PFSK-1 (cell line): ENCODE data around the gene P4HB.

Experiments
- FOXP2 ChIP-seq: optimal IDR thresholded peaks from 2 replicates; pipeline ENCODE3; 2011; ENCODE audit warnings: borderline replicate concordance, control low read depth, inconsistent platforms; ENCODE audit not compliant: insufficient read depth; ENCODE audit errors: extremely low read length, extremely low read depth
- POLR2AphosphoS5 ChIP-seq: IDR thresholded peaks from 2 replicates; pipeline ENCODE4 v1.6.1; 2012; ENCODE audit warnings: low read depth, mild to moderate bottlenecking, control low read depth, low read length, moderate library complexity
- SIN3A ChIP-seq: IDR thresholded peaks from 2 replicates; pipeline ENCODE4 v1.6.1; 2012; ENCODE audit warnings: mild to moderate bottlenecking, low read length, moderate library complexity, borderline replicate concordance; ENCODE audit not compliant: insufficient read depth
- TAF1 ChIP-seq: IDR thresholded peaks from 2 replicates; pipeline ENCODE4 v1.6.1; 2012; ENCODE audit warnings: low read length, control low read depth, borderline replicate concordance; ENCODE audit not compliant: insufficient read depth
- TF ChIP-seq, protein P1 (sequence below), 2 experiments: IDR thresholded peaks; 2 replicates each; pipeline versions ENCODE4 v1.6.1 to v1.8.0; 2011 to 2012; ENCODE audit warnings: low read depth in 2 of 2, low read length in 2 of 2, control low read depth in 1 of 2, inconsistent platforms in 1 of 2, mild to moderate bottlenecking in 1 of 2, moderate library complexity in 1 of 2; ENCODE audit not compliant: insufficient read depth in 1 of 2

P4HB gene

GRCh38 chr17:81821147-81821546 is 39.2 kb downstream of the P4HB start:
- TF ChIP-seq TAF1 = no peak
- no peak for TF ChIP-seq SIN3A
- TF ChIP-seq, protein P1, sequence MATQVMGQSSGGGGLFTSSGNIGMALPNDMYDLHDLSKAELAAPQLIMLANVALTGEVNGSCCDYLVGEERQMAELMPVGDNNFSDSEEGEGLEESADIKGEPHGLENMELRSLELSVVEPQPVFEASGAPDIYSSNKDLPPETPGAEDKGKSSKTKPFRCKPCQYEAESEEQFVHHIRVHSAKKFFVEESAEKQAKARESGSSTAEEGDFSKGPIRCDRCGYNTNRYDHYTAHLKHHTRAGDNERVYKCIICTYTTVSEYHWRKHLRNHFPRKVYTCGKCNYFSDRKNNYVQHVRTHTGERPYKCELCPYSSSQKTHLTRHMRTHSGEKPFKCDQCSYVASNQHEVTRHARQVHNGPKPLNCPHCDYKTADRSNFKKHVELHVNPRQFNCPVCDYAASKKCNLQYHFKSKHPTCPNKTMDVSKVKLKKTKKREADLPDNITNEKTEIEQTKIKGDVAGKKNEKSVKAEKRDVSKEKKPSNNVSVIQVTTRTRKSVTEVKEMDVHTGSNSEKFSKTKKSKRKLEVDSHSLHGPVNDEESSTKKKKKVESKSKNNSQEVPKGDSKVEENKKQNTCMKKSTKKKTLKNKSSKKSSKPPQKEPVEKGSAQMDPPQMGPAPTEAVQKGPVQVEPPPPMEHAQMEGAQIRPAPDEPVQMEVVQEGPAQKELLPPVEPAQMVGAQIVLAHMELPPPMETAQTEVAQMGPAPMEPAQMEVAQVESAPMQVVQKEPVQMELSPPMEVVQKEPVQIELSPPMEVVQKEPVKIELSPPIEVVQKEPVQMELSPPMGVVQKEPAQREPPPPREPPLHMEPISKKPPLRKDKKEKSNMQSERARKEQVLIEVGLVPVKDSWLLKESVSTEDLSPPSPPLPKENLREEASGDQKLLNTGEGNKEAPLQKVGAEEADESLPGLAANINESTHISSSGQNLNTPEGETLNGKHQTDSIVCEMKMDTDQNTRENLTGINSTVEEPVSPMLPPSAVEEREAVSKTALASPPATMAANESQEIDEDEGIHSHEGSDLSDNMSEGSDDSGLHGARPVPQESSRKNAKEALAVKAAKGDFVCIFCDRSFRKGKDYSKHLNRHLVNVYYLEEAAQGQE (IDR thresholded peaks at IDR 0.05; ENCODE audit: insufficient read depth in 1 of 2, low read depth in 2 of 2, low read length in 2 of 2) = no peak
- TF ChIP-seq FOXP2 = no peak
- no peak for TF ChIP-seq POLR2AphosphoS5

DNA sequence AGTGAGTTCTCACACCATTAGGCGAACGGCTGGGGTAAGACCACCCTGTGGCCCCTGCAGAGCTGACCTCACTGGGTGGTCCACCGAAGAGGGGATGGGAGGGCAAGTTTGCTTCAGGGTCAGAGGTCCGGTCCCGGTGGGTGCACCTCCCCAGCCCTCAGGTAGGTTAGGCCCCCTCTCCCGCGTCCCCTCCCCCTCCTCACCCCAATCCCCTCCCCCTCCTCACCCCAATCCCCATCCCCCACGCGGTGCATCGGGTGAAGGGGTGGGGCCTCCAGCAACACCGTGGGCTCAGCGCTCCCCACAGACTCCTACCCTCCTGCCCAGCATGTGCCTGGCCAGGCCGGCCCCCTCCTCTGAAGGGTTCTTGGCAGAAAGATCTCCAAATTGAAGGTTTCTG is 40.6 kb downstream of the P4HB start:
- TF ChIP-seq TAF1 (no peak), SIN3A (no peak), POLR2AphosphoS5 (no peak), FOXP2 (no peak)
- TF ChIP-seq, protein P1 (IDR thresholded peaks at IDR 0.05; ENCODE audit: insufficient read depth in 1 of 2, low read depth in 2 of 2, low read length in 2 of 2) = no peak

- TF ChIP-seq, protein P1 (IDR thresholded peaks at IDR 0.05; ENCODE audit: insufficient read depth in 1 of 2, low read depth in 2 of 2, low read length in 2 of 2) = no peak
- TF ChIP-seq FOXP2 (no peak), POLR2AphosphoS5 (no peak), TAF1 (no peak), SIN3A (no peak)
Measured at GRCh38 chr17:81817758-81818147, 42.6 kb downstream of the P4HB start.

DNA sequence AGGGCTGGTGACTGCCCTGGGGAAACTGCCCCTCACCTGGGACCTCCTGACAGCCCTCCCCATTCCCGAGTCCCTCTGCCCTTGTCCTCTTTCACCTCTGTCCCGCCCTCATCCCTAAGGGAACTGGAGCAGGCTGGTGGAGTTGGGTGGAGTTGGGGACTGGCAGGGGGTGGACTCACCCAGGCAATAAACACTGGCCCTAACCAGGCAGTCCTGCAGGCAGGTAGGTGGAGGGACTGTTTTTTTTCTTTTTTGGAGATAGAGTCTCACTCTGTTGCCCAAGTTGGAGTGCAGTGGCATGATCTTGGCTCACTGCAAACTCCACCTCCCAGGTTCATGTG is 44.7 kb downstream of the P4HB start:
- TF ChIP-seq FOXP2 = no peak

DNA sequence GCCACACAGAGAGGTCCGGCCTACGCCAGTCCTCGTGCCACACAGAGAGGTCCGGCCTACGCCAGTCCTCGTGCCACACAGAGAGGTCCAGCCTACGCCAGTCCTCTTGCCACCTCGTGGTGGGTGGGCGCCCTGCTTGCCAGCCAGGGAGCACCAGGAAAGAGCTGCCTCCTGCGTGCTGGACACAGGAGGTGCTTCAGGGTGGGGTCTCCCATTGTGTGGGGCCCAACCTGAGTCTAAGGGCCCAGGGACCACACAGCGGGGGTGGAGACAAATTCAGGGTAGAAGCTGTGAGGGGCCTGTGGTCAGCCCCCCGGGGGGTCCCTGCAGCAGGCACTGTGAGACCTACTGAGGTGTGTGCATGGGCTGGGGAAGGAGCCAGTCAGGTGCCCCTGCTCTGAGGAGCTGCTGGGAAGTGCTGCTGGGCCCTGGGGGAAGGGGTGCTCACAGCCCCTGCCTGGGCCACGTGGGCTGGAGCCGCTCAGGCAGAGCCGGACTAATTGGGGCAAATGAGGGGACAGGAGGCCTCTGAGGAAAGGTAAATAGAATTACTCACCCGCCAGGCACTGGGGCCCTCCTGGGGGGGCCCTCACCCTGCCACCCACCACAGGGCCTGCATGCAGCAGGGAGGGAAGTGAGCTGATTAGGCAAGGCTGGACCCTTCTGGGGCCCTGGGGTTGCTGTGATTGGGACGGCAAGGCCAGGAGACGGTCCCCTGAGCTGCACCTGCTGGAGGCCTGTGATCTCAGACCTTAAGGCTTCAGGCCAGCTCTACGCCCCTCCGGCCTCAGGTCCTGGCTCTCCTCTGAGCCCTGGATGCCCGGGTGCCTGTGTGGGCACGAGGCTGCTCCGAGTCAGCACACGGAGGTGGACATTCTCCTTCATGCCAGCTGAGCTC is 45.3 kb downstream of the P4HB start:
- TF ChIP-seq FOXP2 = no peak
- TF ChIP-seq TAF1 = no peak
- no peak for TF ChIP-seq POLR2AphosphoS5
- TF ChIP-seq, protein P1 (IDR thresholded peaks at IDR 0.05; ENCODE audit: insufficient read depth in 1 of 2, low read depth in 2 of 2, low read length in 2 of 2) = no peak
- no peak for TF ChIP-seq SIN3A
